Panc1 (cell line): ENCODE data around the gene TUBB1. TPM values are rescaled to one million over a fixed set of nuclear protein-coding genes. Genes with fewer than 3 reads are reported as not detected.

Experiments
- ATAC-seq: fragments of 200-7000 bp; cut with Tn5 transposase; 2 replicates; pipeline ENCODE4 v1.9.1; 2020; ENCODE audit warnings: mild to moderate bottlenecking, moderate library complexity
- BruUV-seq: library from RNA; stranded (reverse); fragments of 400-500 nt; replicated peaks from 2 replicates; lab custom pipeline; 2021; lab: Mats Ljungman, UMichigan
- CTCF ChIA-PET: fragments of 300-600 bp; sonication (Branson Sonifier 250); formaldehyde crosslinking; loops from one replicate; lab custom pipeline; 2022; ENCODE audit warnings: antibody characterized with exemption; lab: Charles Lee
- POLR2A ChIA-PET: fragments of 300-600 bp; sonication (Branson Sonifier 250); formaldehyde crosslinking; loops from one replicate; lab custom pipeline; 2022; ENCODE audit warnings: antibody characterized with exemption; lab: Charles Lee
- DNase-seq: peaks from one replicate; pipeline ENCODE4 v3.0.0-alpha.2; 2010; ENCODE audit warnings: low read depth, low spot score
- H3K27ac ChIP-seq: 2 replicates; pipeline ENCODE4 v1.5.1; 2011; ENCODE audit warnings: mild to moderate bottlenecking, low read length, inconsistent platforms
- H3K27me3 ChIP-seq: fragments of 200-500 bp; sonication (Bioruptor generic); 2 replicates; pipeline ENCODE4 v1.6.0; 2014; ENCODE audit warnings: low read length, inconsistent platforms; ENCODE audit not compliant: control insufficient read depth, insufficient read depth
- H3K36me3 ChIP-seq: fragments of 200-500 bp; sonication (Bioruptor generic); 2 replicates; pipeline ENCODE4 v1.5.1; 2014; ENCODE audit warnings: inconsistent platforms, mild to moderate bottlenecking, low read length, moderate library complexity; ENCODE audit not compliant: control insufficient read depth, insufficient read depth
- H3K4me1 ChIP-seq: 2 replicates; pipeline ENCODE4 v1.5.1; 2011; ENCODE audit warnings: inconsistent platforms, mild to moderate bottlenecking, low read length, moderate library complexity; ENCODE audit not compliant: control insufficient read depth, insufficient read depth
- H3K4me3 ChIP-seq, 2 experiments: 2 replicates each; pipeline ENCODE4 v1.5.1; 2011 to 2012; ENCODE audit warnings: low read depth in 2 of 2, low read length in 2 of 2, mild to moderate bottlenecking in 2 of 2, inconsistent platforms in 1 of 2, moderate library complexity in 1 of 2
- H3K9me3 ChIP-seq: fragments of 200-500 bp; sonication (Bioruptor generic); 2 replicates; pipeline ENCODE4 v1.5.1; 2014; ENCODE audit warnings: low read depth, mild to moderate bottlenecking, inconsistent platforms, low read length, moderate library complexity; ENCODE audit not compliant: control insufficient read depth, insufficient read depth
- POLR2AphosphoS5 ChIP-seq: IDR thresholded peaks from 2 replicates; pipeline ENCODE4 v1.6.1; 2012; ENCODE audit warnings: mild to moderate bottlenecking, low read depth, low read length, moderate library complexity
- REST ChIP-seq, 2 experiments: IDR thresholded peaks; 2 replicates each; pipeline ENCODE4 v1.6.1; 2011 to 2012; ENCODE audit warnings: low read depth in 2 of 2, control low read depth in 1 of 2, low read length in 1 of 2, mild to moderate bottlenecking in 1 of 2, moderate library complexity in 1 of 2; ENCODE audit not compliant: insufficient read depth in 1 of 2
- SIN3A ChIP-seq: IDR thresholded peaks from 2 replicates; pipeline ENCODE4 v1.6.1; 2012; ENCODE audit warnings: low read depth, mild to moderate bottlenecking, low read length, moderate library complexity, borderline replicate concordance; ENCODE audit not compliant: insufficient read depth
- TCF7L2 ChIP-seq: IDR thresholded peaks from 2 replicates; pipeline ENCODE4 v1.6.1; 2011; ENCODE audit warnings: mild to moderate bottlenecking, low read depth, low read length, inconsistent platforms
- in situ Hi-C: cut with HindIII; loops from 2 replicates; pipeline ENCODE4 v1.10.0; 2016; ENCODE audit warnings: low sequenced_read_pairs, low pct_unique_long_range_greater_than_20kb
- intact Hi-C: fragments of 100-400 bp; cut with micrococcal nuclease; formaldehyde crosslinking; loops from one replicate; pipeline ENCODE4 v1.10.0; 2022; ENCODE audit not compliant: unreplicated experiment
- total RNA-seq: library from RNA; stranded (reverse); gene quantifications from one replicate; pipeline ENCODE4 v1.2.1, GENCODE V29; 2021; ENCODE audit not compliant: unreplicated experiment
- TF ChIP-seq, protein P1 (sequence below): fragments of 450-650 bp; IDR thresholded peaks from 2 replicates; pipeline ENCODE4 v1.5.1; 2017; ENCODE audit warnings: mild to moderate bottlenecking

The TUBB1 gene
- total RNA-seq, 1 experiment from 2014 or later = not detected

GRCh38 chr20:59014680-59015389 is 4.4 kb upstream of the TUBB1 start:
- DNase-seq = no peak
- CTCF ChIA-PET = no interaction called here
- Histone ChIP-seq H3K27ac (no peak overlapping the region), H3K27me3 (no peaks in the 10 kb centered on the region), H3K9me3 (no peaks in the 10 kb centered on the region), H3K4me3 (no peak overlapping the region), H3K4me1 (peaks cover 3% of the 10 kb centered on the region; the same call in 1 of the 2 replicates), H3K36me3 (no peaks in the 10 kb centered on the region)
- POLR2A ChIA-PET = no interaction called here
- no TSS peak for BruUV-seq
- TF ChIP-seq REST (IDR thresholded peaks at IDR 0.05; ENCODE audit: insufficient read depth in 1 of 2, low read depth in 2 of 2, low read length in 1 of 2) (no peak), POLR2AphosphoS5 (no peak), SIN3A (no peak), TCF7L2 (no peak)
- TF ChIP-seq, protein P1, sequence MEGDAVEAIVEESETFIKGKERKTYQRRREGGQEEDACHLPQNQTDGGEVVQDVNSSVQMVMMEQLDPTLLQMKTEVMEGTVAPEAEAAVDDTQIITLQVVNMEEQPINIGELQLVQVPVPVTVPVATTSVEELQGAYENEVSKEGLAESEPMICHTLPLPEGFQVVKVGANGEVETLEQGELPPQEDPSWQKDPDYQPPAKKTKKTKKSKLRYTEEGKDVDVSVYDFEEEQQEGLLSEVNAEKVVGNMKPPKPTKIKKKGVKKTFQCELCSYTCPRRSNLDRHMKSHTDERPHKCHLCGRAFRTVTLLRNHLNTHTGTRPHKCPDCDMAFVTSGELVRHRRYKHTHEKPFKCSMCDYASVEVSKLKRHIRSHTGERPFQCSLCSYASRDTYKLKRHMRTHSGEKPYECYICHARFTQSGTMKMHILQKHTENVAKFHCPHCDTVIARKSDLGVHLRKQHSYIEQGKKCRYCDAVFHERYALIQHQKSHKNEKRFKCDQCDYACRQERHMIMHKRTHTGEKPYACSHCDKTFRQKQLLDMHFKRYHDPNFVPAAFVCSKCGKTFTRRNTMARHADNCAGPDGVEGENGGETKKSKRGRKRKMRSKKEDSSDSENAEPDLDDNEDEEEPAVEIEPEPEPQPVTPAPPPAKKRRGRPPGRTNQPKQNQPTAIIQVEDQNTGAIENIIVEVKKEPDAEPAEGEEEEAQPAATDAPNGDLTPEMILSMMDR = no peak
- intact Hi-C loops (no loop called here), in situ Hi-C loops (no loop called here)
- no peak for ATAC-seq

- no peaks in the 10 kb centered on the region for H3K27me3 ChIP-seq
- no peaks in the 10 kb centered on the region for H3K36me3 ChIP-seq
- no peak for DNase-seq
- ChIA-PET POLR2A (no interaction called here), CTCF (no interaction called here)
- H3K4me1 ChIP-seq = peaks cover 3% of the 10 kb centered on the region; the same call in 1 of the 2 replicates
- intact Hi-C loops = no loop called here
- TF ChIP-seq SIN3A = no peak
- no peak for TF ChIP-seq POLR2AphosphoS5
- TF ChIP-seq TCF7L2 = no peak
- TF ChIP-seq REST (IDR thresholded peaks at IDR 0.05; ENCODE audit: insufficient read depth in 1 of 2, low read depth in 2 of 2, low read length in 1 of 2) = no peak
- TF ChIP-seq, protein P1 = no peak
- no TSS peak for BruUV-seq
- H3K27ac ChIP-seq = no peak overlapping the region
- H3K9me3 ChIP-seq = no peaks in the 10 kb centered on the region
- H3K4me3 ChIP-seq = no peak overlapping the region
- ATAC-seq = no peak
- in situ Hi-C loops = no loop called here
Measured at GRCh38 chr20:59015411-59015810, 3.8 kb upstream of the TUBB1 start.
